Stomach (tissue), 4 donors: ENCODE measurements around the gene ABCA7.

Source experiments
- CTCF ChIP-seq, 7 experiments: fragments of 450-650 bp in 4 of 7; fragments of 200-600 bp in 3 of 7; sonication (generic) in 3 of 7; IDR thresholded peaks; one replicate each; pipeline ENCODE4 v1.5.1; 2016 to 2019; ENCODE audit warnings: antibody characterized with exemption in 7 of 7, control low read depth in 2 of 7, mild to moderate bottlenecking in 1 of 7
- EP300 ChIP-seq: sonication (generic); formaldehyde crosslinking; IDR thresholded peaks from one replicate; pipeline ENCODE4 v1.6.1; 2017; ENCODE audit warnings: antibody characterized with exemption
- POLR2A ChIP-seq, 4 donors: fragments of 450-650 bp; IDR thresholded peaks; one replicate each; pipeline ENCODE4 v1.6.1; 2016; ENCODE audit warnings: antibody characterized with exemption in 4 of 4, control low read depth in 2 of 4, mild to moderate bottlenecking in 1 of 4, moderate library complexity in 1 of 4
- POLR2AphosphoS5 ChIP-seq, 3 donors: sonication (generic); formaldehyde crosslinking; IDR thresholded peaks; one replicate each; pipeline ENCODE4 v1.6.1; 2016; ENCODE audit warnings: antibody characterized with exemption in 3 of 3

- TF ChIP-seq CTCF (IDR thresholded peaks at IDR 0.05) (no peak), POLR2A (IDR thresholded peaks at IDR 0.05) (no peak), EP300 (no peak), POLR2AphosphoS5 (IDR thresholded peaks at IDR 0.05) (no peak)
These were observed 30.6 kb downstream of the ABCA7 start for GRCh38 chr19:1070576-1070930.
